WI38 (cell line): Measurements from ENCODE around the gene TTLL1.

Experiments
- H3K4me3 ChIP-seq: 2 replicates; pipeline ENCODE4 v1.5.1; 2011; ENCODE audit warnings: low read depth, mild to moderate bottlenecking, control low read depth, low read length
- TF ChIP-seq, protein P1 (sequence below): IDR thresholded peaks from 2 replicates; pipeline ENCODE4 v1.5.1; 2012; ENCODE audit warnings: low read depth, mild to moderate bottlenecking, control low read depth, low read length

Gene TTLL1

DNA sequence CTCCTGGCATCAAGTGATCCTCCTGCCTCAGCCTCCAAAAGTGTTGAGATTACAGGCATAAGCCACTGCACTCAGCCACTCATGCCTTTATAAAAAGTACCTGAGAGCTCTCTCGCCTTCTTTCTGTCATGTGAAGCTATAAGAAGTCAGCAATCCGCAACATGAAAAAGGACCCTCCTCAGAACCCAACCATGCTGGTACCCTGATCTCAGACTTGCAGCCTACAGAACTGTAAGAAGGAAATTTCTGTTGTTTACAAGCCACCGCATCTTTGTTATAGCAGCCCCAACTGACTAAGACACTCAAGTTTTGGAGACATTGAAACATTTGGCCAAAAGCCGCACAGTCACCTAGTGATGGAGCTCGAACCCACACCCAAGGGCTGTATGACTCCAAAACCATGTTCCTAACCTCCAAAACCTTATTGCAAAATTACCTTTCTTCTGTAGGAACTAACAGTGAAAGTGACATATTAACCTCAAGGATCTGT lies 83.1 kb downstream of the TTLL1 start:
- TF ChIP-seq, protein P1, sequence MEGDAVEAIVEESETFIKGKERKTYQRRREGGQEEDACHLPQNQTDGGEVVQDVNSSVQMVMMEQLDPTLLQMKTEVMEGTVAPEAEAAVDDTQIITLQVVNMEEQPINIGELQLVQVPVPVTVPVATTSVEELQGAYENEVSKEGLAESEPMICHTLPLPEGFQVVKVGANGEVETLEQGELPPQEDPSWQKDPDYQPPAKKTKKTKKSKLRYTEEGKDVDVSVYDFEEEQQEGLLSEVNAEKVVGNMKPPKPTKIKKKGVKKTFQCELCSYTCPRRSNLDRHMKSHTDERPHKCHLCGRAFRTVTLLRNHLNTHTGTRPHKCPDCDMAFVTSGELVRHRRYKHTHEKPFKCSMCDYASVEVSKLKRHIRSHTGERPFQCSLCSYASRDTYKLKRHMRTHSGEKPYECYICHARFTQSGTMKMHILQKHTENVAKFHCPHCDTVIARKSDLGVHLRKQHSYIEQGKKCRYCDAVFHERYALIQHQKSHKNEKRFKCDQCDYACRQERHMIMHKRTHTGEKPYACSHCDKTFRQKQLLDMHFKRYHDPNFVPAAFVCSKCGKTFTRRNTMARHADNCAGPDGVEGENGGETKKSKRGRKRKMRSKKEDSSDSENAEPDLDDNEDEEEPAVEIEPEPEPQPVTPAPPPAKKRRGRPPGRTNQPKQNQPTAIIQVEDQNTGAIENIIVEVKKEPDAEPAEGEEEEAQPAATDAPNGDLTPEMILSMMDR = no peak
- no peak overlapping the region for H3K4me3 ChIP-seq

GRCh38 chr22:43005106-43005505 lies 84.1 kb downstream of the TTLL1 start:
- TF ChIP-seq, protein P1 = no peak

DNA sequence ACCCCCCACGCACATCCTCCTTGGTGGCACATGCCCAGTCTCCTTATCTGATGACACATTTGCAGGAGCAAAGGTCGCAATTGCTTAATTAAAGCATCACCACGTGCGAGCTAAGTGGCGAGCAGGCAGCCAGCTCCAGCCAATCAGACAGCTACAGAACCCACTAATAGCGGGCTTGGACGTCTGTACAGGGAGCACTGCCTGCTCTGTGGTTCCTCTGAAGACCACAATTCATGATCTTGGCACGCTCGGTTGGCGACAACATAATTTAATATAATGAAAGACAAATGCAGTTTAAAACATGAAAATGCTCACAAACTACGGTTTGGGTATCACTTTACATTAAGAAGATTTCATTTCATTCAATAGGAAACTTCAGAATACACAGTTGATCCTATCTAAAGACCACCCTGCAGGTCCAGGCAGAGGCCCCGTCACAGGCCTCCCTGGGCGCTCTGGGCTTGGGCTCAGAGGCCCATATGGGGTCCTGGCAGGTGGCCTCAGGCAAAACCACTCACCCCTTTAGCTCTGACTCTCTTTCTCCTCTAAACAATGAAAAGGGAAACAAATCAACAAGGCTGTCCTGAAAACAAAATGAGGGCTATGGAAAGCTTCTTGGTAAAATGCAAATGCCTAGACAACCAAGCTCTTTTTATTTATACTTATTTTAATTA lies 84.7 kb downstream of the TTLL1 start:
- TF ChIP-seq, protein P1 = no peak

More at GRCh38 chr22:43005106-43005505, 84.1 kb downstream of the TTLL1 start:
- H3K4me3 ChIP-seq = no peak overlapping the region

GRCh38 chr22:43002202-43002586 lies 87.0 kb downstream of the TTLL1 start:
- H3K4me3 ChIP-seq = peak overlapping the region; percentile 45
- TF ChIP-seq, protein P1 = no peak

More for the DNA sequence above, 84.7 kb downstream of the TTLL1 start:
- H3K4me3 ChIP-seq = no peak overlapping the region

DNA sequence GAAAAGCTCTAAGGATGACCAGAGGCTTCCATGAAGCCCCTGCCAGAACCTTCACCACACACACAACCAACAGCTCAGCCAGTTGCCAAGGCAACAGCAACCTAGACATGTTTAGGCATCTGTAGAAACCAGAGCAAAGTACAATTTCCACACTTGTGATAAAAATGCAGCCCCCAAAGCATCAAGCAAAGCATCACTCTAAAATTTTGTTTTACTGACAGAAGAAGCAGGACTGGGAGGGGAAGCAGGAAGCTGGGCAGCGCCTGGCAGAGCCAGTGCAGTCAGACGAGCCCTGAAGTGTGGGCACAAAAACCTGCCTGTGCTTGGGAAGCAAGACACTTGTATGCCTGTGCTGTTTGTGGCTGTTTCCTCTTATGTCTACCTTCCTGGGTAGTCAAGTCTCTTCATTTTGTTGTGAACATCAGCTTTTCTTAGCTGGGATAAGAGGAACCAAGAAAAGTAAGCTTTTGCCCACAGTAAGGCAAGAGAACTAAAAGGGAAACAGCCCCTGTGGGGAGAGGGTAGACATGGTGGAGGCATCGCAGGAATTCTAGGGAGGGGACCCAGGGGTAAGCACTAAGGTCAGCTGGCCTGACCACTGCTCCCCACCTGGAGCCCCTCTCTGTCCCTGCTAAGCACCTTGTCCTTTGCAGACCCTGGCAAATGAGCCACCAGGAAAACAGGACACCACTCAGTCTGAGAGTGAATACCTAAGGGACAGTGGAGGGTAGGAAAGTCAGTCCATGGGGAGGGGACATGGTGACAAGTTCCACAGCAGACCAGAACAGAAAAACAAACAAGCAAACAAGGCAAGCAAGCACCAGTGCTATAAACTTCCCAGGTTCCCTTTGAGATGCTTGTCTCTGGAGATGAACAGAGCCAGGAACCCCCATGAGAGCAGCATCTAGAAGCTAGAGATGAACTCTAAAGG lies 87.7 kb downstream of the TTLL1 start:
- TF ChIP-seq, protein P1 = no peak
- H3K4me3 ChIP-seq = peak overlapping the region; percentile 45

GRCh38 chr22:43000441-43001175 lies 88.6 kb downstream of the TTLL1 start:
- TF ChIP-seq, protein P1 = no peak
- H3K4me3 ChIP-seq = no peak overlapping the region
